H9 (cell line): ENCODE results near the gene TIMM50. TPM values are rescaled to one million over a fixed set of nuclear protein-coding genes. Genes with fewer than 3 reads are reported as not detected.

ENCODE experiments used
- DNase-seq: peaks from one replicate; pipeline ENCODE4 v3.0.0-alpha.2; 2017
- H2AFZ ChIP-seq: one replicate; pipeline ENCODE4 v1.6.1; 2013; ENCODE audit warnings: mild to moderate bottlenecking, low read length, control low read depth, moderate library complexity
- H2AK5ac ChIP-seq: 2 replicates; pipeline ENCODE4 v1.6.1; 2013; ENCODE audit warnings: low read length, control low read depth, mixed read lengths; ENCODE audit not compliant: insufficient read length
- H2BK120ac ChIP-seq: one replicate; pipeline ENCODE4 v1.6.1; 2013; ENCODE audit warnings: low read depth, mild to moderate bottlenecking, low read length, control low read depth, inconsistent platforms; ENCODE audit not compliant: poor library complexity, severe bottlenecking
- H2BK12ac ChIP-seq: 2 replicates; pipeline ENCODE4 v1.6.1; 2013; ENCODE audit warnings: low read length, control low read depth, mixed read lengths, low read depth; ENCODE audit not compliant: insufficient read length
- H2BK15ac ChIP-seq: 2 replicates; pipeline ENCODE4 v1.6.1; 2013; ENCODE audit warnings: low read depth, low read length, control low read depth
- H2BK20ac ChIP-seq: one replicate; pipeline ENCODE4 v1.6.1; 2013; ENCODE audit warnings: low read depth, mild to moderate bottlenecking, low read length, control low read depth, inconsistent platforms; ENCODE audit not compliant: poor library complexity, severe bottlenecking
- H2BK5ac ChIP-seq: 2 replicates; pipeline ENCODE4 v1.6.1; 2013; ENCODE audit warnings: low read length, control low read depth, mixed read lengths; ENCODE audit not compliant: insufficient read length
- H3K14ac ChIP-seq: 2 replicates; pipeline ENCODE4 v1.6.1; 2013; ENCODE audit warnings: low read length, control low read depth; ENCODE audit not compliant: insufficient read depth
- H3K18ac ChIP-seq: 2 replicates; pipeline ENCODE4 v1.6.1; 2013; ENCODE audit warnings: low read depth, mild to moderate bottlenecking, mixed read lengths, low read length, control low read depth; ENCODE audit not compliant: insufficient read length
- H3K23ac ChIP-seq: 2 replicates; pipeline ENCODE4 v1.6.1; 2013; ENCODE audit warnings: low read length, control low read depth, mixed read lengths, low read depth; ENCODE audit not compliant: insufficient read length
- H3K23me2 ChIP-seq: 2 replicates; pipeline ENCODE4 v1.6.1; 2013; ENCODE audit warnings: low read depth, mild to moderate bottlenecking, mixed read lengths, low read length, control low read depth; ENCODE audit not compliant: insufficient read length, poor library complexity, severe bottlenecking
- H3K27ac ChIP-seq: 2 replicates; pipeline ENCODE4 v1.5.1; 2013; ENCODE audit warnings: low read length, control low read depth, mixed read lengths, low read depth; ENCODE audit not compliant: insufficient read length
- H3K27me3 ChIP-seq: 2 replicates; pipeline ENCODE4 v1.6.1; 2013; ENCODE audit warnings: low read length, control low read depth, inconsistent platforms; ENCODE audit not compliant: insufficient read depth
- H3K4ac ChIP-seq: 2 replicates; pipeline ENCODE4 v1.6.1; 2013; ENCODE audit warnings: low read depth, mild to moderate bottlenecking, control low read depth, inconsistent platforms, low read length, moderate library complexity
- H3K4me1 ChIP-seq: 2 replicates; pipeline ENCODE4 v1.6.1; 2013; ENCODE audit warnings: low read length, control low read depth, inconsistent platforms; ENCODE audit not compliant: insufficient read depth
- H3K4me2 ChIP-seq: 2 replicates; pipeline ENCODE4 v1.6.1; 2013; ENCODE audit warnings: low read length, control low read depth, mixed read lengths; ENCODE audit not compliant: insufficient read length, insufficient read depth
- H3K56ac ChIP-seq: 2 replicates; pipeline ENCODE4 v1.6.1; 2013; ENCODE audit warnings: low read depth, mild to moderate bottlenecking, mixed read lengths, low read length, control low read depth; ENCODE audit not compliant: insufficient read length
- H3K79me1 ChIP-seq: 2 replicates; pipeline ENCODE4 v1.6.1; 2013; ENCODE audit warnings: low read depth, mild to moderate bottlenecking, moderate library complexity, low read length, control low read depth, inconsistent platforms; ENCODE audit not compliant: insufficient read depth, poor library complexity, severe bottlenecking
- H3K79me2 ChIP-seq: 2 replicates; pipeline ENCODE4 v1.6.1; 2013; ENCODE audit warnings: low read length, control low read depth, inconsistent platforms; ENCODE audit not compliant: insufficient read depth
- H3K9ac ChIP-seq: 2 replicates; pipeline ENCODE4 v1.6.1; 2013; ENCODE audit warnings: low read length, control low read depth, mixed read lengths; ENCODE audit not compliant: insufficient read length; ENCODE audit errors: extremely low read depth
- H3K9me3 ChIP-seq: one replicate; pipeline ENCODE4 v1.6.1; 2013; ENCODE audit warnings: low read depth, low read length, inconsistent platforms; ENCODE audit not compliant: control insufficient read depth
- H3T11ph ChIP-seq: one replicate; pipeline ENCODE4 v1.6.1; 2013; ENCODE audit warnings: mild to moderate bottlenecking, low read length, control low read depth, inconsistent platforms
- H4K20me1 ChIP-seq: one replicate; pipeline ENCODE4 v1.6.1; 2013; ENCODE audit not compliant: control insufficient read depth, insufficient read length, insufficient read depth
- H4K5ac ChIP-seq: 2 replicates; pipeline ENCODE4 v1.6.1; 2013; ENCODE audit warnings: low read depth, mild to moderate bottlenecking, mixed read lengths, low read length, control low read depth; ENCODE audit not compliant: insufficient read length
- H4K8ac ChIP-seq: replicated peaks from 2 replicates; pipeline ENCODE4 v1.6.1; 2013; ENCODE audit warnings: low read length, control low read depth, mixed read lengths, low read depth; ENCODE audit not compliant: insufficient read length
- H4K91ac ChIP-seq: 2 replicates; pipeline ENCODE4 v1.6.1; 2013; ENCODE audit warnings: low read depth, mild to moderate bottlenecking, moderate library complexity, mixed read lengths, low read length, control low read depth; ENCODE audit not compliant: insufficient read length
- H3K27ac Mint-ChIP-seq, 3 experiments: 2 replicates in 2 of 3; 3 replicates in 1 of 3; pipeline ENCODE4 v1.8.0; 2020 to 2021; ENCODE audit warnings: mixed read lengths in 3 of 3, mild to moderate bottlenecking in 1 of 3, moderate library complexity in 1 of 3
- H3K27me3 Mint-ChIP-seq: 2 replicates; pipeline ENCODE4 v1.8.0; 2021; ENCODE audit warnings: low read depth, mild to moderate bottlenecking, moderate library complexity, mixed read lengths
- H3K36me3 Mint-ChIP-seq, 3 experiments: 2 replicates in 2 of 3; 3 replicates in 1 of 3; pipeline ENCODE4 v1.8.0; 2020 to 2021; ENCODE audit warnings: low read depth in 3 of 3, mixed read lengths in 3 of 3; ENCODE audit not compliant: insufficient read depth in 1 of 3
- H3K4me1 Mint-ChIP-seq, 2 experiments: 2 replicates each; pipeline ENCODE4 v1.8.0; 2020; ENCODE audit warnings: mixed read lengths in 2 of 2
- H3K4me3 Mint-ChIP-seq, 2 experiments: 2 replicates in 1 of 2; 3 replicates in 1 of 2; pipeline ENCODE4 v1.8.0; 2020 to 2021; ENCODE audit warnings: mild to moderate bottlenecking in 2 of 2, mixed read lengths in 2 of 2, moderate library complexity in 1 of 2
- H3K9me3 Mint-ChIP-seq, 2 experiments: 2 replicates in 1 of 2; 3 replicates in 1 of 2; pipeline ENCODE4 v1.8.0; 2020; ENCODE audit warnings: mild to moderate bottlenecking in 2 of 2, mixed read lengths in 2 of 2, moderate library complexity in 1 of 2
- CTCF ChIP-seq: fragments of 200-600 bp; sonication (generic); conservative IDR thresholded peaks from 3 replicates; pipeline ENCODE4 v1.8.0; 2021; ENCODE audit warnings: antibody characterized with exemption, mild to moderate bottlenecking
- WGBS: extraction: QIAGEN DNeasy Blood & Tissue Kit; methylation state at CpG from one replicate; pipeline ENCODE4 v1.1.7; 2013; ENCODE audit warnings: missing lambda C conversion rate, low lambda C conversion rate, mixed read lengths; ENCODE audit not compliant: insufficient read length; ENCODE audit errors: extremely low coverage; 5-methylcytosine and 5-hydroxymethylcytosine counted together
- total RNA-seq: library from RNA; stranded (reverse); gene quantifications from 2 replicates; pipeline ENCODE4 v1.2.1, GENCODE V29; 2021

Gene TIMM50
- total RNA-seq, 1 experiment from 2014 or later: 128 TPM

GRCh38 chr19:39540333-39540673 is 59.7 kb downstream of the TIMM50 start:
- Histone ChIP-seq H4K91ac (no peak overlapping the region), H2BK120ac (no peak overlapping the region), H3K23me2 (no peaks in the 10 kb centered on the region), H3K4ac (no peak overlapping the region), H3K9me3 (no peaks in the 10 kb centered on the region), H3K9ac (no peak overlapping the region), H3K4me2 (peak overlapping the region; percentile 69), H4K8ac (no peak overlapping the region), H3K27me3 (no peaks in the 10 kb centered on the region), H4K5ac (no peak overlapping the region), H3T11ph (no peak overlapping the region), H3K27ac (no peak overlapping the region), H2BK20ac (no peak overlapping the region), H3K79me2 (peaks cover 1% of the 10 kb centered on the region; the same call in 1 of the 2 replicates), H2BK12ac (no peak overlapping the region), H2AFZ (no peak overlapping the region), H4K20me1 (no peaks in the 10 kb centered on the region), H3K56ac (no peak overlapping the region), H3K4me1 (peaks cover 3% of the 10 kb centered on the region; the same call in 1 of the 2 replicates), H3K23ac (no peak overlapping the region), H3K79me1 (no peaks in the 10 kb centered on the region), H3K18ac (no peak overlapping the region), H3K14ac (no peak overlapping the region), H2BK5ac (no peak overlapping the region), H2AK5ac (no peak overlapping the region), H2BK15ac (no peak overlapping the region)
- TF ChIP-seq CTCF: peak; percentile 9; the same call in 1 of the 3 replicates
- peak overlapping the region in 1 of 3 experiments; percentile 98; a peak in 1 of 7 replicates for H3K27ac Mint-ChIP-seq
- DNase-seq: no peak
- H3K9me3 Mint-ChIP-seq: no peaks in the 10 kb centered on the region; a peak in 1 of 5 replicates
- peak overlapping the region; percentile 93 to 96 for H3K4me3 Mint-ChIP-seq
- H3K36me3 Mint-ChIP-seq: peaks cover 0 to 6% (median 0%) of the 10 kb centered on the region in 3 experiments; a peak in 4 of 7 replicates
- no CpG with 5 or more reads among the region's 10 CpGs for WGBS
- H3K27me3 Mint-ChIP-seq: no peaks in the 10 kb centered on the region; the same call in 1 of the 2 replicates
- peaks cover 25 to 32% of the 10 kb centered on the region in 2 experiments for H3K4me1 Mint-ChIP-seq

Other genes starting within 250 kb of the TIMM50 start
- gene IFNL3, start 235.8 kb upstream of the TIMM50 start, total RNA-seq: not detected in 2 replicates
- not detected in 2 replicates for gene IFNL4, start 232.0 kb upstream of the TIMM50 start, total RNA-seq
- gene IFNL2, start 212.4 kb upstream of the TIMM50 start, total RNA-seq: not detected in 2 replicates
- gene IFNL1, start 184.4 kb upstream of the TIMM50 start, total RNA-seq: not detected in 2 replicates
- gene LRFN1, start 160.0 kb upstream of the TIMM50 start, total RNA-seq: 4.2 and 4.5 TPM in 2 replicates
- gene GMFG, start 144.8 kb upstream of the TIMM50 start, total RNA-seq: 0.48 TPM in 1 of 2 replicates, not detected in the other
- gene SAMD4B, start 138.4 kb upstream of the TIMM50 start, total RNA-seq: 134 and 135 TPM in 2 replicates
- gene PAF1, start 89.7 kb upstream of the TIMM50 start, total RNA-seq: 34.9 and 38.0 TPM in 2 replicates
- 48.3 and 49.2 TPM in 2 replicates for gene MED29, start 89.5 kb upstream of the TIMM50 start, total RNA-seq
- gene ZFP36, start 74.0 kb upstream of the TIMM50 start, total RNA-seq: 14.6 and 15.4 TPM in 2 replicates
- 167 and 170 TPM in 2 replicates for gene PLEKHG2, start 68.2 kb upstream of the TIMM50 start, total RNA-seq
- 2,711 and 2,810 TPM in 2 replicates for gene RPS16, start 44.9 kb upstream of the TIMM50 start, total RNA-seq
- 141 and 145 TPM in 2 replicates for gene SUPT5H, start 35.3 kb upstream of the TIMM50 start, total RNA-seq
- gene DLL3, start 18.1 kb downstream of the TIMM50 start, total RNA-seq: 2.4 and 2.5 TPM in 2 replicates
- gene SELENOV, start 34.3 kb downstream of the TIMM50 start, total RNA-seq: 6.7 and 6.9 TPM in 2 replicates
- gene EID2B, start 52.0 kb downstream of the TIMM50 start, total RNA-seq: 2.1 and 2.2 TPM in 2 replicates
- 18.8 and 18.9 TPM in 2 replicates for gene EID2, start 59.3 kb downstream of the TIMM50 start, total RNA-seq
- gene LGALS13, start 121.7 kb downstream of the TIMM50 start, total RNA-seq: not detected in 2 replicates
- gene LGALS16, start 175.1 kb downstream of the TIMM50 start, total RNA-seq: not detected in 2 replicates
- not detected in 2 replicates for gene LGALS14, start 223.6 kb downstream of the TIMM50 start, total RNA-seq